HG02970 (cell line): ENCODE results near the gene RMRP.
"Not testable (repeated sequence)": the region's sequence is repeated elsewhere in the genome, so short reads cannot be mapped to it uniquely, and the experiment has no call there.

ENCODE experiments used
- ATAC-seq: cut with Tn5 transposase; IDR thresholded peaks from one replicate; pipeline ENCODE4 v1.9.1; 2021; ENCODE audit warnings: mild to moderate bottlenecking, moderate library complexity, moderate number of reproducible peaks; ENCODE audit not compliant: unreplicated experiment, low FRiP score

Gene RMRP

DNA sequence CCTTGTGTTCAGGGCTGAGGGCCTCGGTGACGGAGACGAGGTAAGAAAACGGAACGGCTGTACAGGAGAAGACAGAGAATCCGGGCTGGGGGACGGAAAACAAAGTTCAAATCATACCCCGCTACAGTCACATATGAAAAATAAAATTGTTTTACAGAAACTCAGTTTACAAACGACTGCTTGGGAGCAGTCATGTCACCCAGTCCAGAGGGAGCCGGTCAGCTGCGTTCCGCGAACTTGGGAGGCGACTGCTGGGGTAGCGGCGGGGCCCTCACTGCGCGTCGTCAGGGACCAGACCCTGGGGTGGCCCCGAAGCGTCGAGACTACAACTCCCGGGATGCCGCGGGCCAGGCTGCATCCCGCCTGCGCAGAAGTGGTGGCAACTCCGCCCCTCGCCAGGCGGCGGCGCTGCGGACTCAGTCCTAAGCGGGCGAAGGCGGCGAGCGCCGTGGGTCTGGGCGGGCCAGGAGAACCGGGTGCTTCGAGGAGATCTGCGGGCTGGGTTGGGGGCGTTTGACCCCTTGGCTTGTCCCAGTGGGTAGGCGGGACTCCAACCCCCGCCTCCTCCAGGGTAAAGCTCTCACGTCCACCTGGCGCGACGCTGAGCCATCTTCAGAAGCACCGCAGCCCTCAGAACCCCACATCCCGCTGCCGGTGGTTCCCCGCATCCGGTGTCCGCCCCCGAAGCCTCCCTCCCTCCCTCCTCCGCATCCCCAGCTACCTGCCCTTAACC, 11.1 kb downstream of the RMRP start:
- ATAC-seq, result peak; percentile 90

DNA sequence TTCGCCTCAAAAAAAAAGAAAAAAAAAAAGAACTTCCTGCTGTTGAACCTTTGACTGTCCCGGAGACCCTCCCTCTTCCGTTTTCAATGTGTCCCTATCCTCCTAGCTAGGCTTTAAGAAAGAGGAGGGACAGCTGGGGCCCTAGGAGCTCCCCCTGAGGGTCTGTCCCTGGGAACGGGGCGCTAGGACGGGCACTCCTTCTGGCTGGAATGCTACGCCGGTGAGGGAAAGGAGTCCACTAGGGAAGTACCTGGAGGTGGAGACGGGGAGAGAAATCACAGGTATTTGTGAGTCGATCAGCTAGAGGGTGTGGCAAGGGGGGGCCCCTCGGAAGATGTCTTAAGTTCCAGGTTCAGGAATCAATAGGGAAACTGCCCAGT, 11.7 kb downstream of the RMRP start:
- no peak for ATAC-seq

DNA sequence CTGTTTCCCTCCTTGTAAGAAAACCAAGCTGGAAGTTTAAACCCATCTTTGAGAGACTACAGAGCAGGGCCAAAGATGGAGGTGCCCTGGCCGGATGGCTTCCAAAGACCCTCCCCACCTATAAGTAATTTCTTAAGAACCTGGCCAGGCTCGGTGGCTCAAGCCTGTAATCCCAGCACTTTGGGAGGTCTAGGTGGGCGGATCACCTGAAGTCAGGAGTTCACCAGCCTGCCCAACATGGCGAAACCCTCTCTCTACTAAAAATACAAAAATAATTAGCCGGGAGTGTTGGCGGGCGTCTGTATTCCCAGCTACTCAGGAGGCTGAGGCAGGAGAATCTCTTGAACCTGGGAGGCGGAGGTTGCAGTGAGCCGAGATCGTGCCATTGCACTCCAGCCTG, 12.1 kb downstream of the RMRP start:
- not testable (repeated sequence) for ATAC-seq

DNA sequence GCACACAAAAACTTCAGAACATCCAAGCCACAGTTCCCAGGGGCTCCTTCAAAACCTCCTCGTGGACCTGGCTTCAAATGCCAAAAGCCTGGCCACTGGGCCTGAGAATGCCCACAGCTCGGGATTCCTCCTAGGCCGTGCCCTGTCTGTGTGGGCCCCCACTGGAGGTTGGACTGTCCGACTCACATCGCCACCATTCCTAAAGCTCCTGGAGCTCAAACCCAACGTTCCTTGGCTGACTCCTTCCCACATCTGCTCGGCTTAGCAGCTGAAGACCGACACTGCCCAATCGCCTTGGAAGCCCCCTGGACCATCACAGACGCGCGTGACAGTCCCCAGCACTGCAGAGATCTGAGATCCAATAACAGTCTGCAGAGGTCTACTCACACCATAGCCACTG, 14.8 kb downstream of the RMRP start:
- ATAC-seq, result no peak

DNA sequence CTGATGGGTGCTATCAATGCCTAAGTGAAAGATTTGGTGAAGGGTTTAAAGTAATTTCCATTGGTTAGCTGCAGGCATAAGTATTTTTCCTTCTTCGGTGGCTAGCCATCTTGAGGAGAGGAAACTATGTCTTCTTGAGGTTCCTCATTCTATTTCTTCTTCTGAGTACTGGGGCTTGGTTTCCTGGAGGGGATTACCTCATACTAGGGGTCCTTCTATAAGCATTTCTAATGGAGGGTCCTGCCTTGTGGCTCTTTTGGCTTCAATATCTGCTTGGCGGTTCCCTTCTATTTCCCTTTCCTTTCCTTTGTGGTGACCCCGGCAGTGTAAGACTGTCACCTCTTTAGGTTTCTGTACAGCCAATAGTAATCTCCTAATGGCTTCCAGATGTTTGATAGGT, 16.3 kb downstream of the RMRP start:
- not testable (repeated sequence) for ATAC-seq

DNA sequence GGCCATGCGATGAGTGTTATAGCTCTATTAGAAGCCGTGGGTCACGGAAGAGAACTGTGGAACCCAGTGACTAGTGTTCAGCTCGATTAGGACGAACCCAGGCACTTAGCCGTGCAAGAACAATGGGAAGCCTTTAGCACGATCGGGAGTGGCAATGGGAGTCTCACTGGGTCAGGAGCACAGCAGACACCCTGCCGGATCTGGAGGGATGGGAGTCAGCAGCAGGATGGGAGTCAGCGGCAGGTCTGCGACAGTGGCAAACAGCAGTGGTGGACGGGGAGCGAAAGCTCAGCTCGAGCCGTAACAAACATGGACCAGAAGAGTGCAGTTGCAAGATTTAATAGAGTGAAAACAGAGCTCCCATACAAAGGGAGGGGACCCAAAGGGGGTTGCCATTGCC, 17.4 kb downstream of the RMRP start:
- not testable (repeated sequence) for ATAC-seq

DNA sequence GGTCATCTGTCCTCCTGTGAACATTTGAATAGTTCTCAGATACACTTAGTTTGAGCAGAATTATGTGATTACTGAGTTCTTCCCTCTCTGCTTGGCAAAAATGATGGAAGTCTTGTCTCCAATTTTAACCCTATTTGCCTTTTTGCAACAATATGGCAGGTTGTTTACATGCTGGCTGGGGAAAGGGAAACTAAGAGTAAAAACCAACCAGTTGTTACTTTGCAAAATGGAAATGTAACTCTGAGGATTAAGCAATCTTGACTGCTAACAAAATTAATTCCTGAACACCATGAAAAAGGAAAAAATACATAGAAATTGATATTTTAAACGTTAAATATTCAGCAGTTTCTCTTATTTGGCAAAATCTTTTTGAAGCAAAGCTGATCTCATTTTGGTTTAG, 18.2 kb downstream of the RMRP start:
- ATAC-seq, result no peak

DNA sequence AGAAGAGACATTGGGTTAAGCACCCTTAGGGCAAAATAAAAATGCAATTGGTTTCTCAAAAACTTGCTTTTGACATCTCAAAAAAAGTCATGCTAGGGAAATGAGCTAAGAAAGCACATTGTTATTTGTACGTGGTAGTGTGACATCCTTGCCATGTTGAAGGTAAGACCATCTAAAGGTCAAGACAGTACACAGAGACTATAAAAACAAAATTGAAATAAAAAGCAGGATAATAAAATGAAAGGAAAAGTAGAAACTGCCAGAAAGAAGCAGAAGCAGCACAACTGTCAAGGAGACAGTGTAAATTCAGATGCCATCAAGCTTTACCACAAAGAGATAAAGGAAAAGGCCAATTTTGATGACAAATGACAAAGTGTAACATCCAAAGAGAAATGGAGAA, 18.6 kb downstream of the RMRP start:
- not testable (repeated sequence) for ATAC-seq

DNA sequence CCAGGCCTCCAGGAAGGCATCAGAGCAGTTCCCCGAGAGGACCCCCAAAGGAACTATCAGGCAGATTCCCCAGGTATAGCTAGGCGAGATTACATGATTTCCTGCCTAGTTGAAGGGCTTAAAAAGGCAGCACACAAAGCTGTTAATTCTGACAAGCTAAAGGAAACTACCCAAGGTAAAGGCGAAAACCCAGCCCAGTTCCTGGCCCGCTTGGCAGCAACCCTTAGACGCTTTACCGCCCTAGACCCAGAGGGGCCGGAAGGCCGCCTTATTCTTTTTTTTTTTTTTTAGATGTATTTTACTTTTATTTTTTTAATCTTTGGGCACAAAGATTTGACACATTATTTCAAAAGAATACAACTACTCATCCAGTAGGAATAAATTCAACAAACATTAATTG, 19.1 kb downstream of the RMRP start:
- not testable (repeated sequence) for ATAC-seq

DNA sequence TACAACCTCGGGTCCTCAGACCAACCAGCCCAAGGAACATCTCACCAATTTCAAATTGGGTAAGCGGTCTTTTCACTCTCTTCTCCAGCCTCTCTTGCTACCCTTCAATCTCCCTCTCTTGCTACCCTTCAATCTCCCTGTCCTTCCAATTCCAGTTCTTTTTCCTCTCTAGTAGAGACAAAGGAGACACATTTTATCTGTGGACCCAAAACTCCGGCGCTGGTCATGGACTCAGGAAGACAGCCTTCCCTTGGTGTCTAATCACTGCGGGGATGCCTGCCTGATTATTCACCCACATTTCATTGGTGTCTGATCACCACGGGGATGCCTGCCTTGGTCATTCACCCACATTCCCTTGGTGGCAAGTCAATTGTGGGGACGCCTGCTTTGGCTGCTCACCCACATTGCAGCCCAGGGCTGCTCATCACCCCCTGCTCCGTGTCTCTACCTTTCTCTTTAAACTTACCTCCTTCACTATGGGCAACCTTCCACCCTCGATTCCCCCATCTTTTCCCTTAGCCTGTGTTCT, 20.3 kb downstream of the RMRP start:
- not testable (repeated sequence) for ATAC-seq

DNA sequence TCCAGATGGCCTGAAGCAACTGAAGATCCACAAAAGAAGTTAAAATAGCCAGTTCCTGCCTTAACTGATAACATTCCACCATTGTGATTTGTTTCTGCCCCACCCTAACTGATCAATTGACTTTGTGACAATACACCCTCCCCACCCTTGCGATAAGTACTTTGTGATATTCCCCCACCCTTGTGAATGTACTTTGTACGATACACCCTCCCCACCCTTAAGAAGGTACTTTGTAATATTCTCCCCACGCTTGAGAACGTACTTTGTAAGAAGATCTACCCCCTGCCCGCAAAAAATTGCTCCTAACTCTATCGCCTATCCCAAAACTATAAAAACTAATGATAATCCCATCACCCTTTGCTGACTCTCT, 21.0 kb downstream of the RMRP start:
- ATAC-seq, result not testable (repeated sequence)

DNA sequence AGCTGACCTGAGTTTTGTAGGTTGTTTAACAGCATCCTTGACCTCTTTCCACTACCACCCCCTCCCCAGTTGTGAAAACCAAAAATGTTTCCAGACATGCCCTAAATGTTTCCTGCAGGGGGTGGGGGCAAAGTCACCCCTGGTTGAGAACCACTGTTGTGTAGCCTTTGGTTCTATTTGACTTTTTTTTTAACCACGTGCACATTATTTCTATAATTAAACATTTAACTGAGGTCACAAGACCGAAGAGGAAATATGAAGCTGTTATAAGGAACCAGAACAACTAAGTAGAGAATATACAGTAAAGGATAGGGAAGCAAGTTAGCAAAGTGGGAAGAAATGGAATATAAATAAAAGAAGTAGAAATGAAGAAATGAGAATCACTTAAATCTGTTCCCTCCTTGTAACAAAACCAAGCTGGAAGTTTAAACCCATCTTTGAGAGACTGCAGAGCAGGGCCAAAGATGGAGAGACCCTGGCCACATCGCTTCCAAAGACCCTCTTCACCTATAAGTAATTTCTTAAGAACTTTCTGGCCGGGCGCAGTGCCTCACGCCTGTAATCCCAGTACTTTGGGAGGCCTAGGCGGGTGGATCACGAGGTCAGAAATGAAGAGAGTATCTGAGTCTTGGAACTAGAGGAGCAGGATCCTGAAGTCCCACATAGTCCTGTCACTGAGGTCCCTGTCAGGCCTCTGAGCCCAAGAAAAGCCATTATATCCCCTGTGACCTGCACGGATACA, 21.5 kb downstream of the RMRP start:
- no peak for ATAC-seq

DNA sequence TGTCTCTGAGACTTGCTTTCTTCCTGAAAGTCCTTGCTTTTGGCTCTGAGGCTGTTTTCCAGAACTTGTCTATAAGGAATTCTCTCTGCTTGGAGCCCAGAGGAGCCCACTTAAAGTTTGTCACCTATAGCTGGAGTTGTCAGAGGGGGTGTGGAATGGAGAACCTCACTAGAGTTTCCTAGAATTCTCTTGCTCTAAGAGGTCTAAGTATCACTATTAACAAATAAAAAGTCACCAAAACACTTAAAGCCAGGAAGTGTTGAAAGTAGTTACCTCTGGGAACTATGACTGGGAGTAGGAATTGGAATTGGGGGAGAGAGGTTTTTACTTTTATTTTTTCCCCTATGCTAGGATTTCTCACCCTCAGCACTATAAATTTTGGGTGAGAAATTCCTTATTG, 22.1 kb downstream of the RMRP start:
- ATAC-seq, result no peak

DNA sequence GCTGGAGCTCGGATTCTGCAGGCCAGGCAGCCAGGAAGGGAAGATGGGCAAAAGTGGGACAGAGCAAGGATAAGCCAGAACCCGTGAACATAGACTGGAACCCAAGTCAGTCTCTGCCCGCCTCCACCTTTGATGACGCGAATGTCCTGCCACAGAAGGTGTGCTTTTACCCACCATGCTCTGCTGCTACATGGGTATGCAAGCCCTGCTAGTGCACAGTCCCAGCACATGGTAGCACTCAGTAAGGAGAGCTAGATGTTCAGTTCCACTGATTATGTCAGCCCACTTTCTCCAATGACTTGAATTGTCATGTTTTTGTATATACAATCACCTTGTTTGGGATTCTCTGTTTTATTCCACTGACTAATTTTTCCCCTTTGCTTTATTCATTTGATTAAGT, 28.2 kb downstream of the RMRP start:
- no peak for ATAC-seq

DNA sequence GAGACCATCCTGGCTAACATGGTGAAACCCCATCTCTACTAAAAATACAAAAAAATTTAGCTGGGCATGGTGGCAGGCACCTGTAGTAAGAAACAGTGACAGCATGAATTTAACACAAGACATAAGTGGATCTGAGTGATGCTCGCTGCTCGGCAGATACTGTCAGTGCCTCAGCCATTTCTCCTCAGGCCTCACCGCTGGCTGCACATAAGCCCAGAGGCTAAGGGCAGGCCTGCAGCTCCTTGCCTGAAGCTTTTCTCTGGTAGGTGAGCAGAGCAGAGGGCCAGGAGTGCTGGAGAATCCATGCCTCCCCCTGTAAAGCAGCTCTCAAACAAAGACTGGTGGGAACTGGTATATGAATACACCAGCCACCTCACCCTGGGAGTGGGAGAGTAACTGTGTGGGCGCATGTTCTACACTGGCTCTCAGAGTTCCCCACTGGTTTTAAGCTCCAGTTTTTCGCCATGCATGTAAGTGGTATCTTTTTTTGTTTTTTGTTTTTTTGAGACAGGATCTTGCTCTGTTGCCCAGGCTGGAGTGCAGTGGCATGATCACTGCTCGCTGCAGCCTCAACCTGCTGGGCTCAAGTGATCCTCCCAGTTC, 29.3 kb downstream of the RMRP start:
- ATAC-seq, result no peak

DNA sequence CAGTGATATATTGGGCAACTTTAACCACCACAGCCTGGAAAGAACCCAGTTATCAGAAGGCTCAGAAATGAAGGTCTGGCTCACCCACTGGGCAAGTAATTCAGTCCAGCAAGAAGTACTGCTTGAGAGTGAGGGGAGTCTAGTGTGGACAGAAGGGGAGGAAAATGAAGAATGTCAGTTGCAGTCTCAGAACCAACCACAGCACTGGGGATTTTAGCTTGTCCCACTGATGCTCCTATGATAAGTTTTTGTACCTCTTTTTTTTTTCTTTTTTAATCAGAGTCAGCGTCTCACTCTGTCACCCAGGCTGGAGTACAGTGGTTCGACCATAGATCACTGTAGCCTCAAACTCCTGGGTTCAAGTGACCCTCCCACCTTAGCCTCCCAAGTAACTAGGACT, 30.2 kb downstream of the RMRP start:
- ATAC-seq, result no peak

DNA sequence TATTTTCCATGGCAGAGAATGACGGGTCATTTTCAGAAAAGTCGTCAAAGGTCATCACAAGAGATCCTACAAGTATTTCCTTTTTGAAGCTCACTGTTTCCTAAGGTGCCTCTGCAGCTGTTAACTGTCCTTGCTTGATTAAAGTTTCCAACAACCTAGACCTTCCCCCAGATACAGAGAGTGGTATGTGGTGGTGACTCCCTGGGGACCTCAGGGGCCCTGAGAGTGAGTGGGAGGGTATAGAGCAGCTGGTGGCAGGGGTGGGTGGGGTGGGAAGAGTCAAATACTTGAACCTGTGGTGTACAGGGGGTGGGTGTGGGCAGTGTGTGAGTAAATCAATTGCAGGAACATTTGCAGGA, 38.0 kb downstream of the RMRP start:
- no peak for ATAC-seq

DNA sequence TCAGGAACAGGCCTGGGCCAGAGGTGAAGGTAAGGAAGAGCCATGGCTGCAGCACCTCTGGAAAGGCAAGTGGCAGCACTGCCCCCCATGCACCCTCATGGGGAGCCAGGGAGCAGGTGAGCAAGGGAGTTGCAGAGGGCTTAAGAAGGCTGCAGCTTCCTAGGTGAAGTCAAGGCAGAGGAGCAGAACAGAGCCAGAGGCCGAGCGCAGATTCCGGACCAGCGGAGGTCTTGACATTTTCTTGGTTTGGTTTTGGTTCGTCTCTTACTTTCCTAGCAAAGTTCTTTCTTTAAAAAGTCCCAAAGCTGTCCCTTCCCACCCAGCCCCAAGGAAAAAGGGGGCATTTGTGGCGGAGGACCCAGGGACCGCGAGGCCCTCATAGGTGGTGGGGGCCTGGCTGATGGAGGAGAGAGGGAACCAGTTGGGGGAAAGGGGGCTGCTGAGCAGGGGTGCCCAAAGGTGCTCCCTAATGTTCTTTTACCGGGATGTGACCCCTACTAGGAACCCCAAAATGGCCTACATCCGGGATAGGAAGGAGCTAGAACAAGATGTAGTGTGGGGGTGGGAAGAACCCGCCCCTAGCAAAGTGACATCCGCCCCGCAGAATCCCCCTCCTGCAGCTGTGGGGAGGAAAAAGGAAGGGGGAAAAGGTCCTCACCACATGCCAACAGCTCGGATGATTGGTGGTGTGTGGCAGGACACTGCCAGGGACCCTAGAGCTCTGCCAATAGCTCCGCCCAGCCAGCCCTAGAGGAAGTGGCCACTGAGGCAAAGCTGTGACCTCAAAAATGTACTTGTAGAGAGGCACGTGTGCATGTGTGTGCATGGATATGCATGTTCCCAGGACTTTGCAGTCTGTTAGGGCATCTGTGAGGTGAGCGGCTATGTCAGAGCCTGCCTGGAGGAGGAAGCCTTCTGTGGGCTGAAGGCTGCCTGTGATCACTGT, 38.7 kb downstream of the RMRP start:
- no peak for ATAC-seq

DNA sequence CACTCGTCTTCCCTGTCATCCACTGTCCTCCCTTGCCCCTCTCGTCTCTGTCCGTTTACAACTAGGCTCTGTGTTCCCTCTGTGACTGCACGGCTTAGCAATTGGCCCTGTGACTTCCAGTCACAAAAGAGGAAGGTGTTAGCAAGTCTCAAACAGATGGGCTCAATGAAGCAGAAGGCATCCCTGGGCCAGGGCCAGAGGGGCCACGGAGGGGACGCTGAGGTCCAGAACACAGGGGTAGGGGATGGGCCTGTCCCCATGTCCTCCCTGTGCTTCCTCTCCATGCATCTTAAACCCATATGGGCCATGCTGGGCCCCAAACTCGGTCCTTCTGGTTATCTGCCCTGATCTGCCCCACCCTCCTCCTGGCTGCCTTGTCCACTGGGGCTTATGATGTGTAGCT, 39.5 kb downstream of the RMRP start, which contains the start of gene CD72:
TSS of gene CD72 (minus strand) at position 89 of the 403 bp plus-strand sequence. CDS start 110 bp downstream, outside the sequence.
- no peak for ATAC-seq

DNA sequence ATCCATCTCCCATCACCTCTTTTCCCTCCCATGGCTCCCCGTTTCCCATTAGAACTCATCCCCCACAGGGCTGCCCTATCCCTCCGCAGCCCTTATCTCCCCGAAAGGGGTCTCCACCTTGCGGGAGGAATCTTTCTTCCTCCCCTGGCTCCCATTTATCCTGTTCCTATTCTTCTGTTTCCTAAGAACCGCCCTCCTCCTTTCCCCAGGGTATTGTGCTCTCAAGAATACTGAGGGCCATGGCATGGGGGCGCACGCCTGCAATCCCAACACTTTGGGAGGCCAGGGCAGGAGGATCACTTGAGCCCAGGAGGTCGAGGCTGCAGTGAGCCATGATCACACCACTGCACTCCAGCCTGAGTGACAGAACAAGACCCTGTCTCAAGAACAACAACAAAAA, 40.3 kb downstream of the RMRP start:
- no peak for ATAC-seq
